RWPE1 (cell line): ENCODE data around the gene SCMH1.

ENCODE experiments used
- CTCF ChIA-PET: fragments of 350-600 bp; sonication (Branson Sonifier 250); formaldehyde crosslinking; extraction: SDS; loops from one replicate; lab custom pipeline; 2021; lab: Yijun Ruan, JAX
- POLR2A ChIA-PET: fragments of 400-600 bp; formaldehyde crosslinking; extraction: SDS; loops from one replicate; lab custom pipeline; 2020; ENCODE audit warnings: antibody characterized with exemption; ENCODE audit not compliant: low non-redundant PET; lab: Yijun Ruan, JAX
- DNase-seq: peaks from one replicate; pipeline ENCODE4 v3.0.0; 2012; ENCODE audit warnings: low spot score
- H3K27ac ChIP-seq: fragments of 450-650 bp; 2 replicates; pipeline ENCODE4 v1.5.1; 2017
- CTCF ChIP-seq: fragments of 450-650 bp; conservative IDR thresholded peaks from 2 replicates; pipeline ENCODE4 v1.5.1; 2017; ENCODE audit warnings: low read depth, mild to moderate bottlenecking

The SCMH1 gene

GRCh38 chr1:41048540-41048939 is 193.6 kb downstream of the SCMH1 start:
- ChIA-PET POLR2A (no interaction called here), CTCF (interaction anchor here (0.6 kb wide), 1 partner anchor 28 kb away, joined by 3 read pairs; no protein-coding TSS in a partner anchor)
- no peak for TF ChIP-seq CTCF
- H3K27ac ChIP-seq, result no peak overlapping the region
- no peak for DNase-seq

- DNase-seq, result no peak
- ChIA-PET POLR2A (no interaction called here), CTCF (interaction anchor here (0.7 kb wide), 2 partner anchors 268 to 355 kb away, joined by 3 read pairs; no protein-coding TSS in a partner anchor)
- no peak for TF ChIP-seq CTCF
- peak overlapping the region; percentile 94 for H3K27ac ChIP-seq
Measured at GRCh38 chr1:41046347-41046775, 195.7 kb downstream of the SCMH1 start.

- TF ChIP-seq CTCF, result no peak
- DNase-seq, result peak; percentile 87
- peak overlapping the region; percentile 94 for H3K27ac ChIP-seq
- ChIA-PET CTCF (interaction anchor here (0.7 kb wide), 1 partner anchor 269 kb away, joined by 3 read pairs; no protein-coding TSS in a partner anchor), POLR2A (no interaction called here)
Measured at GRCh38 chr1:41045740-41046139, 196.4 kb downstream of the SCMH1 start.

GRCh38 chr1:41044187-41044586 is 197.9 kb downstream of the SCMH1 start:
- no peak for TF ChIP-seq CTCF
- ChIA-PET POLR2A (no interaction called here), CTCF (interaction anchor here (0.6 kb wide), 2 partner anchors 68 to 1286 kb away, joined by 3 read pairs; no protein-coding TSS in a partner anchor)
- DNase-seq, result no peak
- H3K27ac ChIP-seq, result peak overlapping the region; percentile 64

- TF ChIP-seq CTCF, result no peak
- no peak overlapping the region for H3K27ac ChIP-seq
- ChIA-PET POLR2A (no interaction called here), CTCF (no interaction called here)
- DNase-seq, result no peak
Measured at GRCh38 chr1:41041614-41042270, 200.4 kb downstream of the SCMH1 start.

GRCh38 chr1:41038110-41038509 is 204.0 kb downstream of the SCMH1 start:
- no peak overlapping the region for H3K27ac ChIP-seq
- DNase-seq, result no peak
- CTCF ChIA-PET, result interaction anchor here (0.6 kb wide), 2 partner anchors 382 to 395 kb away, joined by 4 to 5 read pairs; no protein-coding TSS in a partner anchor
- no peak for TF ChIP-seq CTCF
- POLR2A ChIA-PET, result no interaction called here
